ENCODE measurements around the gene FSD2. TPM values are rescaled to one million over a fixed set of nuclear protein-coding genes. Genes with fewer than 3 reads are reported as not detected.

Gene FSD2
- total RNA-seq, 1 experiment from 2014 or later = not detected

GRCh38 chr15:82781349-82781748 is 24.5 kb downstream of the FSD2 start:
- Histone ChIP-seq H3K9me3 (no peaks in the 10 kb centered on the region), H3K4me3 (ENCODE audit: low read depth, low read length) (no peak overlapping the region), H3K4me1 (no peaks in the 10 kb centered on the region), H3K27me3 (replicated peaks; ENCODE audit: control insufficient read depth, insufficient read depth, low read length) (no peaks in the 10 kb centered on the region), H3K36me3 (ENCODE audit: control insufficient read depth, insufficient read depth, low read length) (no peaks in the 10 kb centered on the region)
- no peaks in the 10 kb centered on the region for H3K4me1 Mint-ChIP-seq (ENCODE audit: low read depth, unreplicated experiment)
- intact Hi-C loops (cut with micrococcal nuclease; ENCODE audit: unreplicated experiment) = no loop called here
- no peak for DNase-seq
- no peak for TF ChIP-seq CTCF (IDR thresholded peaks at IDR 0.05; ENCODE audit: insufficient read depth in 1 of 2, low read depth in 1 of 2, low read length in 1 of 2, severe bottlenecking in 1 of 2, unreplicated experiment in 1 of 2)
- no peaks in the 10 kb centered on the region for H3K9me3 Mint-ChIP-seq (ENCODE audit: unreplicated experiment)
- ChIA-PET CTCF (no interaction called here), POLR2A (no interaction called here)
- no peak overlapping the region for H3K4me3 Mint-ChIP-seq (ENCODE audit: unreplicated experiment)
- H3K27ac Mint-ChIP-seq (ENCODE audit: unreplicated experiment) = no peak overlapping the region
- H3K27me3 Mint-ChIP-seq (ENCODE audit: insufficient read depth, unreplicated experiment) = peaks cover 7% of the 10 kb centered on the region
- H3K36me3 Mint-ChIP-seq (ENCODE audit: insufficient read depth, unreplicated experiment) = no peaks in the 10 kb centered on the region
- BruUV-seq (replicated peaks) = no TSS peak

- Mint-ChIP-seq H3K27ac (ENCODE audit: unreplicated experiment) (no peak overlapping the region), H3K36me3 (ENCODE audit: insufficient read depth, unreplicated experiment) (no peaks in the 10 kb centered on the region), H3K9me3 (ENCODE audit: unreplicated experiment) (no peaks in the 10 kb centered on the region), H3K4me3 (ENCODE audit: unreplicated experiment) (no peak overlapping the region), H3K4me1 (ENCODE audit: low read depth, unreplicated experiment) (no peaks in the 10 kb centered on the region), H3K27me3 (ENCODE audit: insufficient read depth, unreplicated experiment) (no peaks in the 10 kb centered on the region)
- POLR2A ChIA-PET = no interaction called here
- intact Hi-C loops (cut with micrococcal nuclease; ENCODE audit: unreplicated experiment) = no loop called here
- H3K9me3 ChIP-seq = no peaks in the 10 kb centered on the region
- BruUV-seq (replicated peaks) = no TSS peak
- no peak for DNase-seq
- CTCF ChIA-PET = no interaction called here
- no peak overlapping the region for H3K4me3 ChIP-seq (ENCODE audit: low read depth, low read length)
- no peak for TF ChIP-seq CTCF (IDR thresholded peaks at IDR 0.05; ENCODE audit: insufficient read depth in 1 of 2, low read depth in 1 of 2, low read length in 1 of 2, severe bottlenecking in 1 of 2, unreplicated experiment in 1 of 2)
- no peaks in the 10 kb centered on the region for H3K27me3 ChIP-seq (replicated peaks; ENCODE audit: control insufficient read depth, insufficient read depth, low read length)
- no peaks in the 10 kb centered on the region for H3K36me3 ChIP-seq (ENCODE audit: control insufficient read depth, insufficient read depth, low read length)
- H3K4me1 ChIP-seq = no peaks in the 10 kb centered on the region
These were observed 27.1 kb downstream of the FSD2 start for GRCh38 chr15:82778755-82779154.

- Histone ChIP-seq H3K9me3 (no peaks in the 10 kb centered on the region), H3K36me3 (ENCODE audit: control insufficient read depth, insufficient read depth, low read length) (no peaks in the 10 kb centered on the region), H3K27me3 (replicated peaks; ENCODE audit: control insufficient read depth, insufficient read depth, low read length) (no peaks in the 10 kb centered on the region), H3K4me3 (ENCODE audit: low read depth, low read length) (no peak overlapping the region), H3K4me1 (no peaks in the 10 kb centered on the region)
- Mint-ChIP-seq H3K27ac (ENCODE audit: unreplicated experiment) (no peak overlapping the region), H3K4me3 (ENCODE audit: unreplicated experiment) (no peak overlapping the region), H3K36me3 (ENCODE audit: insufficient read depth, unreplicated experiment) (no peaks in the 10 kb centered on the region), H3K27me3 (ENCODE audit: insufficient read depth, unreplicated experiment) (no peaks in the 10 kb centered on the region), H3K4me1 (ENCODE audit: low read depth, unreplicated experiment) (no peaks in the 10 kb centered on the region), H3K9me3 (ENCODE audit: unreplicated experiment) (no peaks in the 10 kb centered on the region)
- CTCF ChIA-PET = interaction anchor here (0.6 kb wide), 1 partner anchor 479 kb away, joined by 4 read pairs; no protein-coding TSS in a partner anchor
- TF ChIP-seq CTCF (IDR thresholded peaks at IDR 0.05; ENCODE audit: insufficient read depth in 1 of 2, low read depth in 1 of 2, low read length in 1 of 2, severe bottlenecking in 1 of 2, unreplicated experiment in 1 of 2) = no peak
- intact Hi-C loops (cut with micrococcal nuclease; ENCODE audit: unreplicated experiment) = no loop called here
- POLR2A ChIA-PET = no interaction called here
- no TSS peak for BruUV-seq (replicated peaks)
- DNase-seq = no peak
These were observed 31.4 kb downstream of the FSD2 start for GRCh38 chr15:82774496-82774895.

All from Caco-2 (cell line).